Ishikawa (cell line): Measurements from ENCODE around the gene RAI1.

Source experiments
- CEBPB ChIP-seq: IDR thresholded peaks from 2 replicates; pipeline ENCODE4 v1.6.1; 2012
- EGR1 ChIP-seq: IDR thresholded peaks from 2 replicates; pipeline ENCODE4 v1.6.1; 2012
- EP300 ChIP-seq: IDR thresholded peaks from 2 replicates; pipeline ENCODE4 v1.6.1; 2012; ENCODE audit warnings: borderline replicate concordance
- FOXM1 ChIP-seq: IDR thresholded peaks from 2 replicates; pipeline ENCODE4 v1.6.1; 2012; ENCODE audit warnings: low read depth, borderline replicate concordance
- MAX ChIP-seq: IDR thresholded peaks from 2 replicates; pipeline ENCODE4 v1.6.1; 2012
- REST ChIP-seq: IDR thresholded peaks from 2 replicates; pipeline ENCODE4 v1.6.1; 2012; ENCODE audit warnings: low read depth, mild to moderate bottlenecking
- TAF1 ChIP-seq: IDR thresholded peaks from 2 replicates; pipeline ENCODE4 v1.6.1; 2012; ENCODE audit warnings: low read depth, mild to moderate bottlenecking
- TEAD4 ChIP-seq: IDR thresholded peaks from 2 replicates; pipeline ENCODE4 v1.6.1; 2012
- YY1 ChIP-seq: IDR thresholded peaks from 2 replicates; pipeline ENCODE4 v1.6.1; 2012; ENCODE audit warnings: low read depth
- ZBTB7A ChIP-seq: IDR thresholded peaks from 2 replicates; pipeline ENCODE4 v1.6.1; 2012; ENCODE audit warnings: low read depth
- TF ChIP-seq, protein P1 (sequence below): IDR thresholded peaks from 2 replicates; pipeline ENCODE4 v1.6.1; 2012

- TF ChIP-seq CEBPB (no peak), ZBTB7A (no peak), REST (no peak), EP300 (no peak), MAX (no peak), TAF1 (no peak), FOXM1 (no peak), EGR1 (no peak), YY1 (no peak), TEAD4 (no peak)
- TF ChIP-seq, protein P1, sequence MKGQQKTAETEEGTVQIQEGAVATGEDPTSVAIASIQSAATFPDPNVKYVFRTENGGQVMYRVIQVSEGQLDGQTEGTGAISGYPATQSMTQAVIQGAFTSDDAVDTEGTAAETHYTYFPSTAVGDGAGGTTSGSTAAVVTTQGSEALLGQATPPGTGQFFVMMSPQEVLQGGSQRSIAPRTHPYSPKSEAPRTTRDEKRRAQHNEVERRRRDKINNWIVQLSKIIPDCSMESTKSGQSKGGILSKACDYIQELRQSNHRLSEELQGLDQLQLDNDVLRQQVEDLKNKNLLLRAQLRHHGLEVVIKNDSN = no peak
Observed at GRCh38 chr17:17745476-17746455, 64.5 kb downstream of the RAI1 start.
